Gastrocnemius medialis (tissue), 4 donors: Measurements from ENCODE around the gene PTPRB. TPM values are rescaled to one million over a fixed set of nuclear protein-coding genes. Genes with fewer than 3 reads are reported as not detected.
A peak's percentile ranks its signal among the peaks of the same experiment; 100 is the strongest.

Source experiments
- ATAC-seq, 2 donors: fragments of 150-250 bp; one replicate each; pipeline ENCODE4 v1.9.1; 2016
- DNase-seq, 2 donors: peaks; one replicate each; pipeline ENCODE4 v3.0.0-alpha.2; 2019
- H3K27ac ChIP-seq, 4 donors: fragments of 200-600 bp; sonication (generic); 1 replicate in 1 of 4; 2 replicates in 3 of 4; pipeline ENCODE4 v1.5.1; 2016 to 2018; ENCODE audit warnings: mild to moderate bottlenecking in 2 of 4, moderate library complexity in 1 of 4
- H3K27me3 ChIP-seq, 3 donors: fragments of 200-600 bp; sonication (generic) in 2 of 3; 1 replicate in 1 of 3; 2 replicates in 2 of 3; pipeline versions ENCODE4 v1.5.1 to v1.6.0; 2016 to 2019; ENCODE audit warnings: mild to moderate bottlenecking in 1 of 3, moderate library complexity in 1 of 3
- H3K36me3 ChIP-seq, 2 donors: fragments of 200-600 bp; sonication (generic) in 1 of 2; one replicate each; pipeline ENCODE4 v1.5.1; 2017 to 2018
- H3K4me1 ChIP-seq, 2 donors: fragments of 200-600 bp; sonication (generic) in 1 of 2; one replicate each; pipeline ENCODE4 v1.5.1; 2016 to 2017; ENCODE audit warnings: mild to moderate bottlenecking in 2 of 2
- H3K4me3 ChIP-seq, 4 donors: fragments of 200-600 bp; sonication (generic) in 3 of 4; 1 replicate in 1 of 4; 2 replicates in 3 of 4; pipeline ENCODE4 v1.5.1; 2016 to 2019; ENCODE audit warnings: mild to moderate bottlenecking in 2 of 4
- H3K9me3 ChIP-seq, 3 donors: fragments of 200-600 bp; sonication (generic) in 2 of 3; 1 replicate in 1 of 3; 2 replicates in 2 of 3; pipeline ENCODE4 v1.5.1; 2016 to 2019
- POLR2A ChIP-seq, 2 donors: fragments of 450-650 bp; IDR thresholded peaks; one replicate each; pipeline ENCODE4 v1.6.1; 2017; ENCODE audit warnings: antibody characterized with exemption in 2 of 2, mild to moderate bottlenecking in 2 of 2, moderate library complexity in 2 of 2
- in situ Hi-C, 4 donors: fragments of 200-750 bp; cut with MboI; loops; one replicate each; pipeline versions ENCODE4 v1.15.0 to v1.8.0; 2017; ENCODE audit warnings: low sequenced_read_pairs in 4 of 4
- intact Hi-C: fragments of 100-400 bp; cut with DNase I; formaldehyde crosslinking; loops from one replicate; pipeline ENCODE4 v1.15.1; 2023; ENCODE audit warnings: low total_unique reads
- total RNA-seq, 4 donors: library from RNA; depleted of rRNA; stranded (reverse); fragments of >200 nt; gene quantifications; one replicate each; pipeline versions ENCODE4 v1.1.0 to v1.2.3, GENCODE V29; 2016
- TF ChIP-seq, protein P1 (sequence below), 5 experiments: fragments of 450-650 bp in 3 of 5; fragments of 200-600 bp in 2 of 5; sonication (generic) in 2 of 5; IDR thresholded peaks in 4 of 5; conservative IDR thresholded peaks in 1 of 5; 1 replicate in 4 of 5; 2 replicates in 1 of 5; pipeline ENCODE4 v1.5.1; 2016 to 2019; ENCODE audit warnings: antibody characterized with exemption in 5 of 5, mild to moderate bottlenecking in 3 of 5, moderate library complexity in 3 of 5

PTPRB gene
- total RNA-seq, 4 donors from 2014 or later: 11.7 to 22.7 (median 15.9) TPM

DNA sequence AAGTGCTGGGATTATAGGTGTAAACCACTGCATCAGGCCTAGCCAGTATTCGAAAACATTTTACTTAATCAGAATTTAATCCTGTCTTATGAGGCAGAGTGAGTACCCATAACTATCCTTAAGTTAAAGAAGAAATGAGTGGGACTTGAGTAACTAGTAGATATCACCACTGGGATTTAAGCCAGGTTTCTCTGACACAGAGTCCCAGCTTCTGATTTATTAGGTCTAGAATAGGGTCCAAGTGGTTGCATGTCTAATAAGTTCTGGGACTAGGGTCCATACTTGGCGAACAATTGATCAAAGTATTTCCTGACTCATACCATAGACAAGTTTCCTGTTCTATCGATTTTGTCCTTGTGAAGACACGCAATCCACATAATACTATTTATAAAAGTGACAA lies 18.9 kb downstream of the PTPRB start:
- intact Hi-C loops: no loop called here
- Histone ChIP-seq H3K36me3 (no peaks in the 10 kb centered on the region), H3K9me3 (no peaks in the 10 kb centered on the region), H3K27me3 (no peaks in the 10 kb centered on the region), H3K27ac (peak overlapping the region in 1 of 4 donors; percentile 3), H3K4me1 (peaks cover 0 to 5% of the 10 kb centered on the region in 2 donors), H3K4me3 (no peak overlapping the region)
- ATAC-seq (no peak), DNase-seq (no peak)
- TF ChIP-seq, protein P1, sequence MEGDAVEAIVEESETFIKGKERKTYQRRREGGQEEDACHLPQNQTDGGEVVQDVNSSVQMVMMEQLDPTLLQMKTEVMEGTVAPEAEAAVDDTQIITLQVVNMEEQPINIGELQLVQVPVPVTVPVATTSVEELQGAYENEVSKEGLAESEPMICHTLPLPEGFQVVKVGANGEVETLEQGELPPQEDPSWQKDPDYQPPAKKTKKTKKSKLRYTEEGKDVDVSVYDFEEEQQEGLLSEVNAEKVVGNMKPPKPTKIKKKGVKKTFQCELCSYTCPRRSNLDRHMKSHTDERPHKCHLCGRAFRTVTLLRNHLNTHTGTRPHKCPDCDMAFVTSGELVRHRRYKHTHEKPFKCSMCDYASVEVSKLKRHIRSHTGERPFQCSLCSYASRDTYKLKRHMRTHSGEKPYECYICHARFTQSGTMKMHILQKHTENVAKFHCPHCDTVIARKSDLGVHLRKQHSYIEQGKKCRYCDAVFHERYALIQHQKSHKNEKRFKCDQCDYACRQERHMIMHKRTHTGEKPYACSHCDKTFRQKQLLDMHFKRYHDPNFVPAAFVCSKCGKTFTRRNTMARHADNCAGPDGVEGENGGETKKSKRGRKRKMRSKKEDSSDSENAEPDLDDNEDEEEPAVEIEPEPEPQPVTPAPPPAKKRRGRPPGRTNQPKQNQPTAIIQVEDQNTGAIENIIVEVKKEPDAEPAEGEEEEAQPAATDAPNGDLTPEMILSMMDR (IDR thresholded peaks at IDR 0.05 in 4 of 5, conservative IDR thresholded peaks at IDR 0.05 in 1 of 5): no peak
- TF ChIP-seq POLR2A (IDR thresholded peaks at IDR 0.05): no peak
- in situ Hi-C loops: no loop called here

DNA sequence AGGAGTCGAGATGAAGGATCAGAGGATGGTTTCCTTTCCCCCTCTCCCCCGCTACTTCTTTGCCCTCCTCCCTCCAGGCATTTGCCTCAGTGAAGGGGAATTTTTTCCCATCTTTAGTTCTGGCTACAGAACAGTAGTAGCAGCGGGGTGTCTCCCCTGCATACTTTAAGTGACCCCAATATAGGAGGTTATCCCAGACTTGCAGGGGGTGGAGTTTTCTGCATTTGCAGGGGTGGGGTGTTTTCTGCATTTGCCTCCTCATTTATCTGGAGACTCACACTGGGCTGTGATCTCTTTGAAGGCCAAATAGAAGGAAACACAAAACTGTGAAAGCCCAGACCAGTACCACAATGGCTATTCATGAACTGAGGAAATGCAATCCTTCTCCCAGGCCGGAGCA lies 19.8 kb downstream of the PTPRB start:
- H3K4me1 ChIP-seq: peaks cover 0 to 5% of the 10 kb centered on the region in 2 donors
- DNase-seq: no peak
- no peak overlapping the region for H3K27ac ChIP-seq
- no peak overlapping the region for H3K4me3 ChIP-seq
- no peak for ATAC-seq
- H3K36me3 ChIP-seq: no peaks in the 10 kb centered on the region
- TF ChIP-seq, protein P1 (IDR thresholded peaks at IDR 0.05 in 4 of 5, conservative IDR thresholded peaks at IDR 0.05 in 1 of 5): no peak
- TF ChIP-seq POLR2A (IDR thresholded peaks at IDR 0.05): no peak
- intact Hi-C loops: no loop called here
- no peaks in the 10 kb centered on the region for H3K27me3 ChIP-seq
- H3K9me3 ChIP-seq: no peaks in the 10 kb centered on the region
- in situ Hi-C loops: no loop called here

DNA sequence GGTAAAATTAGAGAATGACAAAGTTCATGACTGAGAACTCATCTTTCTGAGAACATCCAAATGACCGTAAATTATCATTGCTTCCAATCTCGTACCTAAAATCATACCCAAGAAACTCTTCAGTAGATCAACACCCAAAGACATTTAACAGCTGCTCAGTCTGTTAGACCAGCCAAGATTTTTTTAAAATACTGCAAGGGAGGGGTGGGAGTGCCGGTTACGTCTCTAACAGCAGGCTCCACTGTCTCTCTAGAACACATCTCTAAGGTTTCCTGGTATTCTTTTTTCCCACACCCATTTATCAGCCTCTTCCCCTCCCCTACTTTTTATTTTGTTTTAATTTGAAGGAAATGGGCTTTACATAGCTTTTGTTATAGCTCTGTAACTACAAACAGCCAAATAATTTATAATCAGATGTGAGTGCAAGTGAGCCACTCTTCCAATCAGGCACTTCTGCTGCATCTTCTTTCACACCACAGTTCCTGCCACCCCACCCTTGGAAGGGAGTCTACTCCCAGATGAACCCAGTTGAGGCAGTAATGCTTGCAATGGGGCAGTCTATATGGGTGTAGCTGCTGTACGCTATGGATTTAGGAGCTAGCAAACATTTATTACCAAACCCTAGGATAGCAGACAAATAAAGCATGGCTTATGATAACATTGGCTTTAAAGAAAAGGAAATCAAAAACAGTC lies 21.9 kb downstream of the PTPRB start:
- H3K27me3 ChIP-seq: peaks cover 0 to 5% (median 0%) of the 10 kb centered on the region in 3 donors
- in situ Hi-C loops: no loop called here
- H3K4me1 ChIP-seq: peaks cover 0 to 5% of the 10 kb centered on the region in 2 donors
- intact Hi-C loops: no loop called here
- no peaks in the 10 kb centered on the region for H3K9me3 ChIP-seq
- no peak for ATAC-seq
- H3K36me3 ChIP-seq: no peaks in the 10 kb centered on the region
- no peak for DNase-seq
- TF ChIP-seq POLR2A (IDR thresholded peaks at IDR 0.05): no peak
- H3K27ac ChIP-seq: peak overlapping the region in 1 of 4 donors; percentile 40
- no peak overlapping the region for H3K4me3 ChIP-seq

DNA sequence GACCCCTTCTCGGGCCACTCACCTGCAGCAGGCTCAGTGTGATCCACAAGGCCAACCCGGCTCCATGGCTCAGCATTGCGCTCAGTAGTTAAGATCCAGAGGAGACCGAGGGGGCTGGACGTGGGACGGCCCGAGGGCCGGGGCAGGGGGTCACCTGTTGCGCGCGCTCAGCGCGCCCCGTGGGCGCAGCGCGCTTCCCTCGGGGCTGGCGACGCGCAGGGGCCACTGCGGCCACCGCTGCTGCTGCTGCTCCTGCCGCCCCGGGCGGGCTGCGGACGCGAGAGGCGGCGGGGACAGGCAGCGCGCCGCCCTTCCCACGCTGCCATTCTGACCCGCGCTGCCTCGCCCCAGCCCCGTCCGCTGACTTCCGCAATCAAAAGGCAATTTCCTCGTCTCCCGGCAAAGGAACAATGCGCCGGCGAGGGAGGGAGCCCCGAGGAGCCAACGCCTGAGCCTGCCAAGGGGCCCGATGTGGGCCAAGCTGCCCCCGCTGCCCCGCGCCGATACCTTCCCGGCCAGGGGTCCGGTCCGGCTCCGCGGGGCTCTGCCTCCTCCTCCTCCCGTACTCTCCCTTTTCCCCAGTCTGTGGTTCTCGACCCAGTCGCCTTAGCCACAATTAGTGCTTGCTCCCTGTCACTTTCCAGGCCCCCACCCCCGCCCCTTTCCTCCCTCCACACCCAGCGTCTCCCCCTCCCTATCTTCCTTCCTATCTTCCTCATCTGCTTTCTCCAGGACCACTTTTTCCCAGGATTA lies 27.3 kb downstream of the PTPRB start:
- H3K36me3 ChIP-seq: no peaks in the 10 kb centered on the region
- H3K9me3 ChIP-seq: no peaks in the 10 kb centered on the region
- intact Hi-C loops (no loop called here), in situ Hi-C loops (no loop called here)
- H3K4me3 ChIP-seq: peak overlapping the region; percentile 50 to 59 (median 54)
- peak overlapping the region; percentile 63 to 72 (median 68) for H3K27ac ChIP-seq
- H3K4me1 ChIP-seq: peaks cover 0 to 9% of the 10 kb centered on the region in 2 donors
- peak; percentile 28 to 51 for ATAC-seq
- no peak for DNase-seq
- peaks cover 0 to 18% (median 5%) of the 10 kb centered on the region in 3 donors for H3K27me3 ChIP-seq
- TF ChIP-seq POLR2A (IDR thresholded peaks at IDR 0.05): peak; percentile 34 to 53
- TF ChIP-seq, protein P1 (IDR thresholded peaks at IDR 0.05 in 4 of 5, conservative IDR thresholded peaks at IDR 0.05 in 1 of 5): no peak

DNA sequence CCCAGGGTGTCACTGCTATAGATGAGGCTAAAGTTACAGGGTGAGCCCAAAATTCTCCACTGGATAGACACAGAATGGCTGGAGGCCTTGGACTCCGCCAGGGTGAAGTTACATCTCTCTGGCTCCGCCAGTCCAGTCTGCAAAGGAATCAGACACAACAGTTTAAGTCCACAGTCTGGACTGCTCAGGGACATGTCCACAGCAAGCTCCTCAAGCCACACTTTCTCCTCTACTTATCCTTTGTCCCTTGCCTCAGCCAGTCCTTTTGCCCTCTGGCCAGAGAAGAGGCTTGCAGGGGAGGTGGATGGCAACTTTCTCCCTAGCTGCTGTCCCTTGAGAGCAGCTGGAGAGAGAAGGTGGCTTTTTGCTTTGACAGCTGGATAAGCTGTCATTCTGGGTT lies 28.0 kb downstream of the PTPRB start:
- intact Hi-C loops (no loop called here), in situ Hi-C loops (no loop called here)
- Histone ChIP-seq H3K36me3 (no peaks in the 10 kb centered on the region), H3K4me3 (peak overlapping the region; percentile 50 to 59 (median 54)), H3K4me1 (peaks cover 0 to 3% of the 10 kb centered on the region in 2 donors), H3K9me3 (no peaks in the 10 kb centered on the region), H3K27me3 (peaks cover 0 to 18% (median 5%) of the 10 kb centered on the region in 3 donors), H3K27ac (peak overlapping the region; percentile 37 to 72 (median 66))
- TF ChIP-seq, protein P1 (IDR thresholded peaks at IDR 0.05 in 4 of 5, conservative IDR thresholded peaks at IDR 0.05 in 1 of 5): no peak
- no peak for TF ChIP-seq POLR2A (IDR thresholded peaks at IDR 0.05)
- ATAC-seq (no peak), DNase-seq (no peak)
